GM23338 (cell line): ENCODE results near the gene AKAP1.

Experiments used
- CREB1 ChIP-seq: fragments of 250-450 bp; sonication (Bioruptor Pico); IDR thresholded peaks from 2 replicates; pipeline ENCODE4 v1.5.0; 2020; ENCODE audit warnings: low read depth, mild to moderate bottlenecking, moderate library complexity
- CTCF ChIP-seq, 2 experiments: fragments of 200-600 bp in 1 of 2; sonication (generic) in 1 of 2; conservative IDR thresholded peaks; 2 replicates each; pipeline versions ENCODE4 v1.5.1 to v1.6.1; 2016 to 2017; ENCODE audit warnings: antibody characterized with exemption in 2 of 2, low read depth in 2 of 2, mild to moderate bottlenecking in 2 of 2, moderate library complexity in 1 of 2
- ETS1 ChIP-seq: IDR thresholded peaks from 2 replicates; pipeline ENCODE4 v1.6.1; 2016; ENCODE audit warnings: antibody characterized with exemption
- EZH2 ChIP-seq: fragments of 200-600 bp; sonication (generic); IDR thresholded peaks from one replicate; pipeline ENCODE4 v1.8.0; 2017; ENCODE audit warnings: antibody characterized with exemption, mild to moderate bottlenecking, low read depth; ENCODE audit not compliant: unreplicated experiment
- EZH2phosphoT487 ChIP-seq: fragments of 200-600 bp; sonication (generic); IDR thresholded peaks from one replicate; pipeline ENCODE4 v1.8.1; 2018; ENCODE audit warnings: antibody characterized with exemption; ENCODE audit not compliant: unreplicated experiment
- JUNB ChIP-seq: IDR thresholded peaks from one replicate; pipeline ENCODE4 v1.6.1; 2016; ENCODE audit warnings: antibody characterized with exemption; ENCODE audit not compliant: unreplicated experiment
- POLR2AphosphoS5 ChIP-seq: IDR thresholded peaks from 2 replicates; pipeline ENCODE4 v1.6.1; 2016; ENCODE audit warnings: antibody characterized with exemption, low read depth
- REST ChIP-seq: IDR thresholded peaks from one replicate; pipeline ENCODE4 v1.6.1; 2018; ENCODE audit warnings: antibody characterized with exemption; ENCODE audit not compliant: unreplicated experiment
- ZNF331 ChIP-seq: fragments of 250-450 bp; sonication (Bioruptor Pico); IDR thresholded peaks from 2 replicates; pipeline ENCODE4 v1.5.0; 2020; ENCODE audit warnings: low read depth, mild to moderate bottlenecking, moderate library complexity

DNA sequence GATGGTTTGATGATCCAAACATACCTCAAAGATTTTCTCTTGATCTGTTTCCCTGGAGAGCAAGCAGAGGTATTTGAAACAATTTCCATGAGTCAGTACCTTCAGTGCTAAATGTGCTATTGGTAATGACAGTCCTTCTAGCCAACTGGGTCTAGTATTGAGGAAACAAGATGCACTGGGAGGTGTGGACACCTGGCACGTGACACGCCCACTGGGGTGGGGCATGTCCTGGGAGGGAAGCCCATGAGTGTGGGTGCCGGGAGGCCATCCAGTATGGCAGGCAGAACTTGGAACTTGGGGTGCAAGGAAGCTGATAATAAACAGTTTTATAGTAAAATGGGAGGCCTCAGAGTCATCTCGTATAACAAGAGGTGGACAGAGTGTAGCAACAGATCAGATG, 17.9 kb upstream of the AKAP1 start:
- TF ChIP-seq CTCF (conservative IDR thresholded peaks at IDR 0.05; ENCODE audit: low read depth in 2 of 2) (no peak), ETS1 (no peak), POLR2AphosphoS5 (no peak), EZH2 (no peak), CREB1 (CRISPR knock-in tag) (no peak), REST (no peak), JUNB (no peak), EZH2phosphoT487 (no peak), ZNF331 (CRISPR knock-in tag) (no peak)
